ENCODE results near the gene OVCH2.

- TF ChIP-seq POLR2A (IDR thresholded peaks at IDR 0.05), result no peak
- TF ChIP-seq, protein P1, sequence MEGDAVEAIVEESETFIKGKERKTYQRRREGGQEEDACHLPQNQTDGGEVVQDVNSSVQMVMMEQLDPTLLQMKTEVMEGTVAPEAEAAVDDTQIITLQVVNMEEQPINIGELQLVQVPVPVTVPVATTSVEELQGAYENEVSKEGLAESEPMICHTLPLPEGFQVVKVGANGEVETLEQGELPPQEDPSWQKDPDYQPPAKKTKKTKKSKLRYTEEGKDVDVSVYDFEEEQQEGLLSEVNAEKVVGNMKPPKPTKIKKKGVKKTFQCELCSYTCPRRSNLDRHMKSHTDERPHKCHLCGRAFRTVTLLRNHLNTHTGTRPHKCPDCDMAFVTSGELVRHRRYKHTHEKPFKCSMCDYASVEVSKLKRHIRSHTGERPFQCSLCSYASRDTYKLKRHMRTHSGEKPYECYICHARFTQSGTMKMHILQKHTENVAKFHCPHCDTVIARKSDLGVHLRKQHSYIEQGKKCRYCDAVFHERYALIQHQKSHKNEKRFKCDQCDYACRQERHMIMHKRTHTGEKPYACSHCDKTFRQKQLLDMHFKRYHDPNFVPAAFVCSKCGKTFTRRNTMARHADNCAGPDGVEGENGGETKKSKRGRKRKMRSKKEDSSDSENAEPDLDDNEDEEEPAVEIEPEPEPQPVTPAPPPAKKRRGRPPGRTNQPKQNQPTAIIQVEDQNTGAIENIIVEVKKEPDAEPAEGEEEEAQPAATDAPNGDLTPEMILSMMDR (IDR thresholded peaks at IDR 0.05), result no peak
Observed at GRCh38 chr11:7654195-7654705, 52.0 kb downstream of the OVCH2 start.

All from thyroid gland (tissue), 4 donors.